HG03460 (cell line): Measurements from ENCODE around the gene EXOSC3.

Experiments used
- ATAC-seq: cut with Tn5 transposase; IDR thresholded peaks from one replicate; pipeline ENCODE4 v1.9.1; 2021; ENCODE audit not compliant: unreplicated experiment

EXOSC3 gene

DNA sequence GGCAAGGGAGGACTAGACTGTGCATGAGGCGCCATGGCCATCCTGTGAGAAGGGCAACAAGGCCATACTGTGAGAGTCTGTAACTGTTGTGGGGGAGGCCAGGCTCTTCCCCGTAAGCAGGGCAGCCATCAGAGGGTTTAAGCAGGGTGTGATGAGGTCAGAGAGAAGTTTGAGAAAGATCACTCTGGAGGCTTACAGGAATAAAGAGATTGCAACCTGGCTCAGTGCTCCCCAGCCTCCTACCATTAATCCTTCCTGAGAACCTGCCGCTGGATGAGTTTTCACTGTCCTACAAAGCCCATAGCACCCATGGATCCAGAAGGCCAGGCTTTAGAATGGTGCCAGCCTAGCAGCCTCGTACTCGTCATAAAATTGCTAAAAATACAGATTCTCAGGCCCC, 45.6 kb downstream of the EXOSC3 start:
- no peak for ATAC-seq

GRCh38 chr9:37732952-37733351, 51.9 kb downstream of the EXOSC3 start:
- no peak for ATAC-seq

GRCh38 chr9:37732086-37732741, 52.6 kb downstream of the EXOSC3 start:
- ATAC-seq = no peak

DNA sequence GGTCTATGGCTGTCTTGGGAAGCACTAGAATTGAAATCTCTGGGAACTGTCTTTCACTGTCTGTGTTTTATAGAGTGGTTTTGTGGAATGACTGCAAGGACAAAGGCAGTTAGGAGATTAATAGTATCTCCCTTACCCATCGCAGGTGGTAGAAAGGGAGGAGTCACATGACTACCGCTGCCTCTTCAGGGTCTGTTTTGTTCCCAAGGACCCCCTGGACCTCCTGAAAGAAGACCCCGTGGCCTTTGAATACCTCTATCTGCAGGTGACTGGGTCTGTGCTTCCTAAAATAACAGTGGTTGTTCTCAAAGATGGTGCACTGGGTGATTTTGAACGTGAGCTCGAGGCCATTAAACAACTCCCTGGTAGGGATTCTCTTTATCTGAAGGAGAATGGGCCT, 54.0 kb downstream of the EXOSC3 start:
- ATAC-seq = no peak

GRCh38 chr9:37730256-37730655, 54.6 kb downstream of the EXOSC3 start:
- no peak for ATAC-seq
